Measurements from ENCODE around the gene MAPRE3.
"Not testable (repeated sequence)": the region's sequence is repeated elsewhere in the genome, so short reads cannot be mapped to it uniquely, and the experiment has no call there.

The MAPRE3 gene

GRCh38 chr2:27071990-27072830 lies 101.8 kb downstream of the MAPRE3 start:
- peak; percentile 6 for DNase-seq

DNA sequence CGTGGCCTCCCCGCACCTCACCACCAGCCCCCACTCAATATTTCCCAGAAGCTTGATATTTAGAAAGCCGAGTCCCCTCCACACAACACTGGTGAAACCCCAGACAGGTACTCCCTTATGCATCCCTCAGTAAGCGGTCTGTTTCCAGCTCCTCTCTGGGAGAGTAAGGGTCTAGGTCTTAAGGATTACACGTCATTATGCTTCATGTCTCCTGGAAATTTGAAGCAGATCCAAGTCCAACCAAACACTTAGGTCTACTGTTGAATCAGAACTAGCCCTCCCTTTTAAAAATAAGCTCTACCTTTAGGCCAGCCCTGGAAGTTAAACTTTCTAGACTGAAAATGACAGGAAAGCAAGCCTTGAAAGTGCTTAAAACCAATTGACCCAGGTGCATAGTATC lies 102.5 kb downstream of the MAPRE3 start:
- no peak for DNase-seq

DNA sequence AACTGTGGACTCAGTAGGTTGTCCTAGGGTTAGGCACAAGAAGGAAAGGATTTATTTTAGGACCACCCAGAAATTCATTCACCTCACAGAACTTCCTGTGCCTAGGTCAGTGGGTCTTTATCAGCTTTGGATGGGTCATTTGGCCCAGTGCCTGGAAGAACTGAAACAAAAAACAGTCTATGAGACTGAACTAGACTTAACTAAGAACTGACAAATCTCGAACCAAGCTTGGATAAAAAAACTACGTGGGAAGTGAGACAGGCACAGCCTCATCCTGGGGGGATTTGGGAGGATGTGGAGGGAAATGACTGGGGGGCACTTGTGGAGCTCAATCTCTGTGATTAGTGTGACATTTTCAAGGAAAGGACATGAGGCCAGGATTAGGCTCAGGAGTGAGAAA lies 103.3 kb downstream of the MAPRE3 start:
- DNase-seq, result no peak

DNA sequence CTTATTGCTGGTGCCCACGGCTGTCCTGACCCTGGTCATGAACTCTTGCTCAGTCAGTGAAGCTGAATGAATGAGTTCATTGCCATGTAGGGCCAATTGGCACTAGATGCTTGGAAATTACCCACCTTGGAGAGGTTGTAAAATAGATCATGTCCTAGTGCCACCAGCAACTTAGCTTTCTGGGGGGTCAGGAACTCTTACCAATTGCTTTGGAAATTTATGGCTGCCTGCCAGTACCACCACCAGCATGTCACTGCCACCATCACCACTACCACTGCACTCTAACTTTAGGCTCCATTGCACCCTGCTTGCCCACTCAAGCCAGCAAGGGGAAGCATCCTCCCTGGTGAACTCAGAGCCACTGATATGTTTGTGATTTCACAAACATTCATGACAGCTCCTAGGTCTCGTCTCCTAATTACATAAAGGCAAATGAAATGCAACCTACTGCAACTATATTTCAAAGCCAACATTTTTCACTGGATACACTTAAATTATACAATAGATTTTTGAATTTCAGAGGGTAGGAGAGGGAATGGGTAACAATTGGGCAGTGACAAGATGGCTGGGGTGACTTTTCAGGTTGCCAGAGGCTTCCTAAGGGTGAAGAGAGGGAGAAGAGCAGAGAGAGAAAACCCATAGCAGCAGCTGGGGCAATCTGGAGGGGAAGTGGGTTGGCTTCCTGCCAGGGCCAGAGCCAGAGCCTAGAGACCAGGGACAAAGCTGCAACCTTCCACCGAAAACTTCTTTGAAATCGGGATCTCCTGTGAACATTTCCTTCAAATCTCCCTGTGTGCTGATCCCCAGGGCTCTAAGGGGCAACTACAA lies 104.5 kb downstream of the MAPRE3 start:
- DNase-seq, result no peak

GRCh38 chr2:27075566-27075871 lies 105.1 kb downstream of the MAPRE3 start:
- DNase-seq, result not testable (repeated sequence)

GRCh38 chr2:27076323-27076722 lies 105.9 kb downstream of the MAPRE3 start:
- no peak for DNase-seq
